SK-N-SH (cell line): ENCODE data around the gene LRRC1. TPM values are rescaled to one million over a fixed set of nuclear protein-coding genes. Genes with fewer than 3 reads are reported as not detected.

Experiments
- CTCF ChIA-PET: fragments of 300-600, 350-600 bp; formaldehyde crosslinking; extraction: SDS; loops from one replicate; lab custom pipeline; 2021; lab: Yijun Ruan, JAX
- POLR2A ChIA-PET: fragments of 350-600 bp; sonication (Branson Sonifier 250); formaldehyde crosslinking; extraction: SDS; loops from one replicate; lab custom pipeline; 2020; ENCODE audit warnings: antibody characterized with exemption, inconsistent platforms; lab: Yijun Ruan, JAX
- DNase-seq: peaks from one replicate; pipeline ENCODE4 v3.0.0; 2012
- H2AFZ ChIP-seq: fragments of 200-600 bp; sonication (generic); 2 replicates; pipeline ENCODE4 v1.8.1; 2016; ENCODE audit warnings: antibody characterized with exemption, mild to moderate bottlenecking, low read depth
- H3F3A ChIP-seq: fragments of 200-600 bp; sonication (generic); replicated peaks from 2 replicates; pipeline ENCODE3; 2016; ENCODE audit warnings: antibody characterized with exemption, mild to moderate bottlenecking; ENCODE audit not compliant: insufficient read depth
- H3K27ac ChIP-seq, 2 experiments: fragments of 200-500 bp in 1 of 2; fragments of 200-600 bp in 1 of 2; sonication (Bioruptor generic) in 1 of 2; sonication (generic), shearing (Covaris generic) in 1 of 2; 2 replicates each; pipeline versions ENCODE4 v1.5.1 to v1.6.1; 2014 to 2016; ENCODE audit warnings: low read depth in 2 of 2, inconsistent platforms in 1 of 2, low read length in 1 of 2, mild to moderate bottlenecking in 1 of 2, mixed read lengths in 1 of 2
- H3K27me3 ChIP-seq: fragments of 200-600 bp; sonication (generic), shearing (Covaris generic); 2 replicates; pipeline ENCODE4 v1.6.1; 2016; ENCODE audit warnings: mixed run types; ENCODE audit not compliant: insufficient read depth
- H3K36me3 ChIP-seq, 2 experiments: fragments of 200-500 bp in 1 of 2; fragments of 200-600 bp in 1 of 2; sonication (Bioruptor generic) in 1 of 2; sonication (generic) in 1 of 2; replicated peaks in 1 of 2; 2 replicates each; pipeline versions ENCODE3 to v1.5.1; 2014 to 2016; ENCODE audit warnings: low read length in 1 of 2, mild to moderate bottlenecking in 1 of 2; ENCODE audit not compliant: insufficient read depth in 2 of 2, control insufficient read depth in 1 of 2
- H3K4me1 ChIP-seq, 2 experiments: fragments of 200-500 bp in 1 of 2; fragments of 200-600 bp in 1 of 2; sonication (Bioruptor generic) in 1 of 2; sonication (generic), shearing (Covaris generic) in 1 of 2; 2 replicates each; pipeline versions ENCODE4 v1.5.1 to v1.6.1; 2014 to 2016; ENCODE audit warnings: low read depth in 1 of 2, low read length in 1 of 2, mixed run types in 1 of 2; ENCODE audit not compliant: insufficient read depth in 2 of 2, control insufficient read depth in 1 of 2
- H3K4me2 ChIP-seq: fragments of 200-600 bp; sonication (generic), shearing (Covaris generic); 2 replicates; pipeline ENCODE4 v1.6.1; 2017; ENCODE audit warnings: mixed run types
- H3K4me3 ChIP-seq, 2 experiments: fragments of 200-500 bp in 1 of 2; fragments of 200-600 bp in 1 of 2; sonication (Bioruptor generic) in 1 of 2; sonication (generic), shearing (Covaris generic) in 1 of 2; 2 replicates each; pipeline versions ENCODE4 v1.5.1 to v1.8.1; 2014 to 2016; ENCODE audit warnings: low read depth in 2 of 2, inconsistent platforms in 1 of 2, low read length in 1 of 2, mild to moderate bottlenecking in 1 of 2, mixed read lengths in 1 of 2, moderate library complexity in 1 of 2
- H3K79me2 ChIP-seq: fragments of 200-600 bp; sonication (generic); 2 replicates; pipeline ENCODE4 v1.8.1; 2017; ENCODE audit warnings: mild to moderate bottlenecking; ENCODE audit not compliant: insufficient read depth
- H3K9ac ChIP-seq: fragments of 200-600 bp; sonication (generic); 2 replicates; pipeline ENCODE4 v1.6.1; 2017; ENCODE audit warnings: mixed run types
- H3K9me2 ChIP-seq: fragments of 200-600 bp; sonication (generic); 2 replicates; pipeline ENCODE4 v1.6.1; 2017; ENCODE audit warnings: mixed run types
- H3K9me3 ChIP-seq: fragments of 200-600 bp; sonication (generic); 2 replicates; pipeline ENCODE4 v1.6.1; 2017; ENCODE audit warnings: mixed run types, mild to moderate bottlenecking, moderate library complexity
- H4K20me1 ChIP-seq: fragments of 200-600 bp; sonication (generic); 2 replicates; pipeline ENCODE4 v1.6.1; 2017; ENCODE audit warnings: mild to moderate bottlenecking, mixed run types; ENCODE audit not compliant: insufficient read depth
- ELF1 ChIP-seq: IDR thresholded peaks from 2 replicates; pipeline ENCODE4 v1.4.0; 2012
- EP300 ChIP-seq, 2 experiments: IDR thresholded peaks; 2 replicates each; pipeline versions ENCODE4 v1.4.0 to v1.6.1; 2012; ENCODE audit warnings: borderline replicate concordance in 1 of 2, low read depth in 1 of 2, low read length in 1 of 2
- EZH2phosphoT487 ChIP-seq: fragments of 200-600 bp; sonication (generic); IDR thresholded peaks from 2 replicates; pipeline ENCODE4 v1.6.1; 2017; ENCODE audit warnings: low read depth, mixed run types, mild to moderate bottlenecking, antibody characterized with exemption, moderate library complexity, borderline replicate concordance
- FOSL2 ChIP-seq: IDR thresholded peaks from 2 replicates; pipeline ENCODE4 v1.4.0; 2012; ENCODE audit warnings: low read depth, mild to moderate bottlenecking, moderate library complexity, borderline replicate concordance
- MXI1 ChIP-seq: IDR thresholded peaks from 2 replicates; pipeline ENCODE4 v1.6.1; 2012; ENCODE audit warnings: mild to moderate bottlenecking, low read depth, low read length, improper control_type of control experiment
- NFIC ChIP-seq: IDR thresholded peaks from 2 replicates; pipeline ENCODE4 v1.4.0; 2012; ENCODE audit warnings: borderline replicate concordance
- NRF1 ChIP-seq: IDR thresholded peaks from 2 replicates; pipeline ENCODE4 v1.6.1; 2012; ENCODE audit warnings: low read depth, mild to moderate bottlenecking, low read length
- RFX5 ChIP-seq: IDR thresholded peaks from 2 replicates; pipeline ENCODE4 v1.6.1; 2012; ENCODE audit warnings: mild to moderate bottlenecking, improper control_type of control experiment, low read length
- SMC3 ChIP-seq: IDR thresholded peaks from 2 replicates; pipeline ENCODE4 v1.6.1; 2012; ENCODE audit warnings: low read depth, low read length, improper control_type of control experiment
- USF2 ChIP-seq: fragments of 150-350 bp; IDR thresholded peaks from 2 replicates; pipeline ENCODE4 v1.6.1; 2017; ENCODE audit warnings: antibody characterized with exemption, low read length, low read depth, borderline replicate concordance
- ZBTB33 ChIP-seq: IDR thresholded peaks from 2 replicates; pipeline ENCODE4 v1.4.0; 2012; ENCODE audit warnings: low read depth, borderline replicate concordance
- WGBS: methylation state at CpG from one replicate; pipeline ENCODE4 v1.1.6; 2017; ENCODE audit warnings: low lambda C conversion rate; 5-methylcytosine and 5-hydroxymethylcytosine counted together
- polyA plus RNA-seq, 3 experiments: library from polyadenylated mRNA; depleted of rRNA; stranded (reverse); fragments of >200 nt; gene quantifications; 2 replicates each; pipeline ENCODE4 v1.2.3, GENCODE V29; 2012
- TF ChIP-seq, protein P1 (sequence below): IDR thresholded peaks from 2 replicates; pipeline ENCODE4 v1.6.1; 2012; ENCODE audit warnings: mild to moderate bottlenecking, low read depth, low read length, moderate library complexity
- TF ChIP-seq, protein P2 (sequence below): fragments of 200-600 bp; sonication (generic); IDR thresholded peaks from 2 replicates; pipeline ENCODE4 v1.6.1; 2017; ENCODE audit warnings: antibody characterized with exemption, mild to moderate bottlenecking, moderate library complexity

LRRC1 gene
- polyA plus RNA-seq, 1 of the 3 experiments (the other 2 are of a cell fraction): 0.84 TPM

DNA sequence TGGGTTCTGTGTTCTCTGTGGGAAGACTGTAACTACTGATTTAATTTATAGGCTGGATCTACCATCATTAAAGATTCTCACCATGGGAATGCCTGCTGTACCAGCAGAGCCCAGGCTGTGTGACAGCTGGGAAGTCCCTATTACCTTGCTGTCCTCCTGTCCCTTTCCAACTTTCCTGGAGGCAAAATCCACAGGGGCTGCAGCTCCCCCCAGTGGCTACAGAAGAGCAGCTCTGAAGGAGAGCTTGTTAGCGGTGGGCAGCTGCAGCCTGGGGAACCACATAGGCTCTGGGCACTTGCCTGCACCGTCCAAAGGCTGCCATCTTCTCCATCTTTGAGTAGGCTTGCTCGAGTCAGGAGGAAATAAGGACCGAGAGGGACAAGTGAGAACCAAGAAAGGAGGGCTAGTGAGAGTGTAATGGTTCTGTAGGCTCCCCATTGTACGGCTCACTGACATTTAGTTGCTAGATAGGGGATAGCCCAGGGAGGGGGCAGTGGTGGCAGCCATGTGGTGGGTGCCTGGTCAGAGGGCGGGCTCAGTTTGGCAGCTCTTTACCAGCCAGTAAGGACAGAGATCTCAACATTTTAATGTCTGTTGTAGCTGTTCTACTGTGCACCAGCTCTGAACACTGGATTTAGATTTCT is 161.4 kb downstream of the LRRC1 start:
- no peaks in the 10 kb centered on the region for H3K79me2 ChIP-seq
- TF ChIP-seq, protein P1, sequence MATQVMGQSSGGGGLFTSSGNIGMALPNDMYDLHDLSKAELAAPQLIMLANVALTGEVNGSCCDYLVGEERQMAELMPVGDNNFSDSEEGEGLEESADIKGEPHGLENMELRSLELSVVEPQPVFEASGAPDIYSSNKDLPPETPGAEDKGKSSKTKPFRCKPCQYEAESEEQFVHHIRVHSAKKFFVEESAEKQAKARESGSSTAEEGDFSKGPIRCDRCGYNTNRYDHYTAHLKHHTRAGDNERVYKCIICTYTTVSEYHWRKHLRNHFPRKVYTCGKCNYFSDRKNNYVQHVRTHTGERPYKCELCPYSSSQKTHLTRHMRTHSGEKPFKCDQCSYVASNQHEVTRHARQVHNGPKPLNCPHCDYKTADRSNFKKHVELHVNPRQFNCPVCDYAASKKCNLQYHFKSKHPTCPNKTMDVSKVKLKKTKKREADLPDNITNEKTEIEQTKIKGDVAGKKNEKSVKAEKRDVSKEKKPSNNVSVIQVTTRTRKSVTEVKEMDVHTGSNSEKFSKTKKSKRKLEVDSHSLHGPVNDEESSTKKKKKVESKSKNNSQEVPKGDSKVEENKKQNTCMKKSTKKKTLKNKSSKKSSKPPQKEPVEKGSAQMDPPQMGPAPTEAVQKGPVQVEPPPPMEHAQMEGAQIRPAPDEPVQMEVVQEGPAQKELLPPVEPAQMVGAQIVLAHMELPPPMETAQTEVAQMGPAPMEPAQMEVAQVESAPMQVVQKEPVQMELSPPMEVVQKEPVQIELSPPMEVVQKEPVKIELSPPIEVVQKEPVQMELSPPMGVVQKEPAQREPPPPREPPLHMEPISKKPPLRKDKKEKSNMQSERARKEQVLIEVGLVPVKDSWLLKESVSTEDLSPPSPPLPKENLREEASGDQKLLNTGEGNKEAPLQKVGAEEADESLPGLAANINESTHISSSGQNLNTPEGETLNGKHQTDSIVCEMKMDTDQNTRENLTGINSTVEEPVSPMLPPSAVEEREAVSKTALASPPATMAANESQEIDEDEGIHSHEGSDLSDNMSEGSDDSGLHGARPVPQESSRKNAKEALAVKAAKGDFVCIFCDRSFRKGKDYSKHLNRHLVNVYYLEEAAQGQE: no peak
- 0 out of 2 replicates have a peak, but pooled peaks have one; percentile 9 for TF ChIP-seq SMC3
- TF ChIP-seq, protein P2, sequence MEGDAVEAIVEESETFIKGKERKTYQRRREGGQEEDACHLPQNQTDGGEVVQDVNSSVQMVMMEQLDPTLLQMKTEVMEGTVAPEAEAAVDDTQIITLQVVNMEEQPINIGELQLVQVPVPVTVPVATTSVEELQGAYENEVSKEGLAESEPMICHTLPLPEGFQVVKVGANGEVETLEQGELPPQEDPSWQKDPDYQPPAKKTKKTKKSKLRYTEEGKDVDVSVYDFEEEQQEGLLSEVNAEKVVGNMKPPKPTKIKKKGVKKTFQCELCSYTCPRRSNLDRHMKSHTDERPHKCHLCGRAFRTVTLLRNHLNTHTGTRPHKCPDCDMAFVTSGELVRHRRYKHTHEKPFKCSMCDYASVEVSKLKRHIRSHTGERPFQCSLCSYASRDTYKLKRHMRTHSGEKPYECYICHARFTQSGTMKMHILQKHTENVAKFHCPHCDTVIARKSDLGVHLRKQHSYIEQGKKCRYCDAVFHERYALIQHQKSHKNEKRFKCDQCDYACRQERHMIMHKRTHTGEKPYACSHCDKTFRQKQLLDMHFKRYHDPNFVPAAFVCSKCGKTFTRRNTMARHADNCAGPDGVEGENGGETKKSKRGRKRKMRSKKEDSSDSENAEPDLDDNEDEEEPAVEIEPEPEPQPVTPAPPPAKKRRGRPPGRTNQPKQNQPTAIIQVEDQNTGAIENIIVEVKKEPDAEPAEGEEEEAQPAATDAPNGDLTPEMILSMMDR: peak; percentile 34
- peaks cover 5% of the 10 kb centered on the region; the same call in 1 of the 2 replicates for H3K27me3 ChIP-seq
- ChIA-PET CTCF (interaction anchor here (1.4 kb wide), 1 partner anchor 30 kb away, joined by 5 read pairs; no protein-coding TSS in a partner anchor), POLR2A (no interaction called here)
- H3K4me1 ChIP-seq: no peaks in the 10 kb centered on the region; a peak in 1 of 4 replicates
- 0% methylated on average over 6 of the region's 6 CpGs for WGBS
- no peaks in the 10 kb centered on the region for H4K20me1 ChIP-seq
- no peak for DNase-seq
- H3F3A ChIP-seq: no peaks in the 10 kb centered on the region
- no peak overlapping the region for H3K4me3 ChIP-seq
- no peaks in the 10 kb centered on the region for H3K9me3 ChIP-seq
- no peaks in the 10 kb centered on the region for H3K36me3 ChIP-seq
- H3K9ac ChIP-seq: no peak overlapping the region
- no peaks in the 10 kb centered on the region for H3K9me2 ChIP-seq
- H2AFZ ChIP-seq: no peak overlapping the region
- no peak overlapping the region for H3K27ac ChIP-seq
- no peak overlapping the region for H3K4me2 ChIP-seq

- POLR2A ChIA-PET: no interaction called here
Observed at GRCh38 chr6:53956804-53957203, 162.0 kb downstream of the LRRC1 start.

More at GRCh38 chr6:53956804-53957203, 162.0 kb downstream of the LRRC1 start:
- H3K36me3 ChIP-seq: no peaks in the 10 kb centered on the region
- no peak overlapping the region for H3K4me3 ChIP-seq
- no peak overlapping the region for H3K27ac ChIP-seq
- no peaks in the 10 kb centered on the region for H3K9me2 ChIP-seq
- no peaks in the 10 kb centered on the region for H3K9me3 ChIP-seq
- H4K20me1 ChIP-seq: no peaks in the 10 kb centered on the region
- no peak overlapping the region for H2AFZ ChIP-seq
- no peaks in the 10 kb centered on the region for H3F3A ChIP-seq
- no peak overlapping the region for H3K4me2 ChIP-seq
- H3K4me1 ChIP-seq: no peaks in the 10 kb centered on the region; a peak in 1 of 4 replicates
- CTCF ChIA-PET: no interaction called here
- H3K27me3 ChIP-seq: peaks cover 5% of the 10 kb centered on the region; the same call in 1 of the 2 replicates
- no peak for DNase-seq
- no peak overlapping the region for H3K9ac ChIP-seq
- no peak for TF ChIP-seq NFIC
- no peak for TF ChIP-seq NRF1
- TF ChIP-seq FOSL2: no peak
- TF ChIP-seq MXI1: no peak
- TF ChIP-seq ZBTB33: no peak
- TF ChIP-seq USF2: no peak
- TF ChIP-seq RFX5: no peak
- TF ChIP-seq ELF1: no peak
- no peak for TF ChIP-seq EZH2phosphoT487
- no peak for TF ChIP-seq SMC3
- no peak for TF ChIP-seq EP300 (IDR thresholded peaks at IDR 0.05; ENCODE audit: borderline replicate concordance in 1 of 2, low read depth in 1 of 2, low read length in 1 of 2)
- H3K79me2 ChIP-seq: no peaks in the 10 kb centered on the region
